ENCODE measurements around the gene CAMK1D. TPM values are rescaled to one million over a fixed set of nuclear protein-coding genes. Genes with fewer than 3 reads are reported as not detected.

Gene CAMK1D
- total RNA-seq, 1 experiment from 2014 or later, result 6.3 TPM

- no peak overlapping the region for H3K18ac ChIP-seq (ENCODE audit: insufficient read length, low read depth, low read length)
- no peak overlapping the region; a peak in 1 of 5 replicates for H3K4me3 Mint-ChIP-seq
- no CpG with 5 or more reads among the region's 16 CpGs for WGBS (ENCODE audit: extremely low coverage, insufficient read length, low lambda C conversion rate)
Measured at GRCh38 chr10:12428447-12429135, 79.2 kb downstream of the CAMK1D start.

More at GRCh38 chr10:12428447-12429135, 79.2 kb downstream of the CAMK1D start:
- H3K27me3 ChIP-seq (ENCODE audit: insufficient read depth, low read length), result no peaks in the 10 kb centered on the region
- H3K23ac ChIP-seq (ENCODE audit: insufficient read length, low read depth, low read length), result no peak overlapping the region
- H2BK120ac ChIP-seq (ENCODE audit: low read depth, low read length, poor library complexity, severe bottlenecking), result no peak overlapping the region
- TF ChIP-seq, protein P1, sequence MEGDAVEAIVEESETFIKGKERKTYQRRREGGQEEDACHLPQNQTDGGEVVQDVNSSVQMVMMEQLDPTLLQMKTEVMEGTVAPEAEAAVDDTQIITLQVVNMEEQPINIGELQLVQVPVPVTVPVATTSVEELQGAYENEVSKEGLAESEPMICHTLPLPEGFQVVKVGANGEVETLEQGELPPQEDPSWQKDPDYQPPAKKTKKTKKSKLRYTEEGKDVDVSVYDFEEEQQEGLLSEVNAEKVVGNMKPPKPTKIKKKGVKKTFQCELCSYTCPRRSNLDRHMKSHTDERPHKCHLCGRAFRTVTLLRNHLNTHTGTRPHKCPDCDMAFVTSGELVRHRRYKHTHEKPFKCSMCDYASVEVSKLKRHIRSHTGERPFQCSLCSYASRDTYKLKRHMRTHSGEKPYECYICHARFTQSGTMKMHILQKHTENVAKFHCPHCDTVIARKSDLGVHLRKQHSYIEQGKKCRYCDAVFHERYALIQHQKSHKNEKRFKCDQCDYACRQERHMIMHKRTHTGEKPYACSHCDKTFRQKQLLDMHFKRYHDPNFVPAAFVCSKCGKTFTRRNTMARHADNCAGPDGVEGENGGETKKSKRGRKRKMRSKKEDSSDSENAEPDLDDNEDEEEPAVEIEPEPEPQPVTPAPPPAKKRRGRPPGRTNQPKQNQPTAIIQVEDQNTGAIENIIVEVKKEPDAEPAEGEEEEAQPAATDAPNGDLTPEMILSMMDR (conservative IDR thresholded peaks at IDR 0.05), result peak; percentile 31; the same call in 2 of the 3 replicates
- H3K4me1 ChIP-seq (ENCODE audit: insufficient read depth, low read length), result no peaks in the 10 kb centered on the region
- Mint-ChIP-seq H3K27me3 (ENCODE audit: low read depth) (no peaks in the 10 kb centered on the region), H3K9me3 (no peaks in the 10 kb centered on the region), H3K4me1 (peaks cover 13 to 15% of the 10 kb centered on the region in 2 experiments), H3K36me3 (ENCODE audit: insufficient read depth in 1 of 3, low read depth in 3 of 3) (peaks cover 0 to 1% (median 0%) of the 10 kb centered on the region in 3 experiments; a peak in 1 of 7 replicates), H3K27ac (no peak overlapping the region)
- no peaks in the 10 kb centered on the region for H3K9me3 ChIP-seq (ENCODE audit: control insufficient read depth, low read depth, low read length)
- no peak overlapping the region for H3K9ac ChIP-seq (ENCODE audit: extremely low read depth, insufficient read length, low read length)
- H3K23me2 ChIP-seq (ENCODE audit: insufficient read length, low read depth, low read length, poor library complexity, severe bottlenecking), result no peaks in the 10 kb centered on the region
- no peak overlapping the region for H3K4ac ChIP-seq (ENCODE audit: low read depth, low read length)
- no peak overlapping the region for H3K4me2 ChIP-seq (ENCODE audit: insufficient read depth, insufficient read length, low read length)
- no peaks in the 10 kb centered on the region for H3K79me2 ChIP-seq (ENCODE audit: insufficient read depth, low read length)
- no peak overlapping the region for H2BK5ac ChIP-seq (ENCODE audit: insufficient read length, low read length)
- no peak overlapping the region for H2BK15ac ChIP-seq (ENCODE audit: low read depth, low read length)
- H2AK5ac ChIP-seq (ENCODE audit: insufficient read length, low read length), result no peak overlapping the region
- H2AFZ ChIP-seq (ENCODE audit: low read length), result no peak overlapping the region
- no peak overlapping the region for H3T11ph ChIP-seq (ENCODE audit: low read length)
- no peak for DNase-seq
- H4K8ac ChIP-seq (replicated peaks; ENCODE audit: insufficient read length, low read depth, low read length), result no peak overlapping the region
- H2BK12ac ChIP-seq (ENCODE audit: insufficient read length, low read depth, low read length), result no peak overlapping the region
- peaks cover 2% of the 10 kb centered on the region for H4K20me1 ChIP-seq (ENCODE audit: control insufficient read depth, insufficient read depth, insufficient read length)
- no peak overlapping the region for H4K5ac ChIP-seq (ENCODE audit: insufficient read length, low read depth, low read length)
- H3K79me1 ChIP-seq (ENCODE audit: insufficient read depth, low read depth, low read length, poor library complexity, severe bottlenecking), result no peaks in the 10 kb centered on the region
- H3K27ac ChIP-seq (ENCODE audit: insufficient read length, low read depth, low read length), result no peak overlapping the region
- no peak overlapping the region for H3K56ac ChIP-seq (ENCODE audit: insufficient read length, low read depth, low read length)
- no peak overlapping the region for H2BK20ac ChIP-seq (ENCODE audit: low read depth, low read length, poor library complexity, severe bottlenecking)
- no peak overlapping the region for H3K14ac ChIP-seq (ENCODE audit: insufficient read depth, low read length)
- no peak overlapping the region for H4K91ac ChIP-seq (ENCODE audit: insufficient read length, low read depth, low read length)

All from H9 (cell line).